Measurements from ENCODE around the gene LIMS2.

Gene LIMS2

GRCh38 chr2:127681288-127681804 is 6.0 kb upstream of the LIMS2 start:
- Histone ChIP-seq H3K9ac (ENCODE audit: low read depth, low read length) (no peak overlapping the region), H3K4me1 (ENCODE audit: insufficient read depth, low read length) (no peaks in the 10 kb centered on the region), H3K36me3 (ENCODE audit: insufficient read depth, low read length) (no peaks in the 10 kb centered on the region), H3K27ac (ENCODE audit: low read depth, low read length) (no peak overlapping the region), H3K4me3 (ENCODE audit: low read length) (no peak overlapping the region), H3K27me3 (ENCODE audit: insufficient read depth, low read length) (peaks cover 27% of the 10 kb centered on the region), H3K9me3 (ENCODE audit: insufficient read depth, low read depth, low read length) (no peaks in the 10 kb centered on the region)
- WGBS: 88% methylated on average over 25 of the region's 25 CpGs

DNA sequence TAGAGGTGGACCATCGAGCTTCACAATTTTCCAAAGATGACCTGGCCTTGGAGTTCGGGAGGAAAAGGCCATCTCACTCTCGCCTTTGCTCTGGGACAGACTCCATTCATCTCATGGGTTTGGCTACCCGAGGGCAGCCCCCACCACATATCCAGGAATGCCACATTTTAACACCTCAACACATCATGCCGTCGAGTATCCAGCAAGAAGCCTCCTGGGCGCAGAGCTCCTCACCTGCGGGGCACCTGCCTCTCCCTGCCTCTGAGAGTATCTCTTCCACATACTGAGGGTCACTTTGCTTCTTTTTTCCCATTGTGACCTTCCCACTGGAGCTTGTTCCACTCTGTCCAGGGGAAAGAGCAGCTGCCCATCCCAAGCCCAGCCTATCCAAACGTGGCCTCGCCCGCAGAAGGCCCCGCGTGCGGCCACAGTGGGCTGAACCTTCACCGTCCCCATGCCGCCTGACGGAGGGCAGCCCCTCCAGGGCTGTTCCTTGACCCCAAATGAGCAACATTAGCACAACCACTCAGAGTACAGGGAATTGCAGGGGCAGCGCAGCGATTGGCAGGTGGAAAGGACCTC is 5.5 kb upstream of the LIMS2 start:
- Histone ChIP-seq H3K4me3 (ENCODE audit: low read length) (no peak overlapping the region), H3K27ac (ENCODE audit: low read depth, low read length) (no peak overlapping the region), H3K4me1 (ENCODE audit: insufficient read depth, low read length) (peaks cover 4% of the 10 kb centered on the region; the same call in 1 of the 2 replicates), H3K27me3 (ENCODE audit: insufficient read depth, low read length) (peaks cover 33% of the 10 kb centered on the region), H3K9me3 (ENCODE audit: insufficient read depth, low read depth, low read length) (no peaks in the 10 kb centered on the region), H3K9ac (ENCODE audit: low read depth, low read length) (no peak overlapping the region), H3K36me3 (ENCODE audit: insufficient read depth, low read length) (no peaks in the 10 kb centered on the region)
- WGBS: 93% methylated on average over 19 of the region's 19 CpGs

DNA sequence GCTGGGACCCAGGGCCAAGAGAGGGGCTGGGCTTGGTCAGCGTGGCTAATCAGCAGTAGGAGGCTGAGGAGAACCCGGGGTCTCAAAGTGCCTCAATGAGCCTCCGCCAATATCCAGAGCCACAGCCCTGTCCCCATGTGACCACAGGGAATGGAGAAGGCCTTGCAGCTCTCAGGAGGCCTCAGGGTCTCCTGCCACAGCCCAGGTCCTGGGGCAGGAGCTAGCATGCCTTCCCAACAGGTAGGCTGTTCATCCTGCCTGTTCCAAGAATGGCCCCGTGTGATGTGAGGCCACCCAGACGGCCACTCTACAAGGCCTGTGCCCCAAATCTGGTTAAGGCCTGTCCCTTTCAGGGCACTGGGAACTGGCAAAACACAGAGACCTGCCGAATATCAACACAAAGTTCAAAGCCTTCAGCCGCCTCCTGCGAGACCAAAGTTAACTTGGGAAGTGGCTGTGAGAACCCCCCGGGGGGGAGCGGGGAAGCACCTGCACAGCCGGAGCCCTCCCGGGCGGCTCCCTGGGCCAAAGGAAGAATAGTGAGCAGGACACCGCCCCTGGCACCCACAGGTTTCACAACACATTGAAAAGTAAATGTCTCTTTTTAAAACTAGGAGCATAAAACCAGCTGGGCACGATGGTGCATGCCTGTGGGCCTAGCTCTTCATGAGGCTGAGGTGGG is 4.5 kb upstream of the LIMS2 start:
- H3K9me3 ChIP-seq (ENCODE audit: insufficient read depth, low read depth, low read length): no peaks in the 10 kb centered on the region
- H3K27me3 ChIP-seq (ENCODE audit: insufficient read depth, low read length): peaks cover 39% of the 10 kb centered on the region
- H3K27ac ChIP-seq (ENCODE audit: low read depth, low read length): no peak overlapping the region
- no peak overlapping the region for H3K4me3 ChIP-seq (ENCODE audit: low read length)
- no peak overlapping the region for H3K9ac ChIP-seq (ENCODE audit: low read depth, low read length)
- no peaks in the 10 kb centered on the region for H3K36me3 ChIP-seq (ENCODE audit: insufficient read depth, low read length)
- H3K4me1 ChIP-seq (ENCODE audit: insufficient read depth, low read length): peaks cover 5% of the 10 kb centered on the region; the same call in 1 of the 2 replicates
- WGBS: 86% methylated on average over 15 of the region's 15 CpGs

GRCh38 chr2:127678991-127679390 is 3.7 kb upstream of the LIMS2 start:
- Histone ChIP-seq H3K9ac (ENCODE audit: low read depth, low read length) (no peak overlapping the region), H3K4me3 (ENCODE audit: low read length) (no peak overlapping the region), H3K27ac (ENCODE audit: low read depth, low read length) (no peak overlapping the region), H3K36me3 (ENCODE audit: insufficient read depth, low read length) (no peaks in the 10 kb centered on the region), H3K27me3 (ENCODE audit: insufficient read depth, low read length) (peaks cover 48% of the 10 kb centered on the region), H3K9me3 (ENCODE audit: insufficient read depth, low read depth, low read length) (no peaks in the 10 kb centered on the region), H3K4me1 (ENCODE audit: insufficient read depth, low read length) (peaks cover 5% of the 10 kb centered on the region; the same call in 1 of the 2 replicates)
- WGBS: 90% methylated on average over 6 of the region's 6 CpGs

DNA sequence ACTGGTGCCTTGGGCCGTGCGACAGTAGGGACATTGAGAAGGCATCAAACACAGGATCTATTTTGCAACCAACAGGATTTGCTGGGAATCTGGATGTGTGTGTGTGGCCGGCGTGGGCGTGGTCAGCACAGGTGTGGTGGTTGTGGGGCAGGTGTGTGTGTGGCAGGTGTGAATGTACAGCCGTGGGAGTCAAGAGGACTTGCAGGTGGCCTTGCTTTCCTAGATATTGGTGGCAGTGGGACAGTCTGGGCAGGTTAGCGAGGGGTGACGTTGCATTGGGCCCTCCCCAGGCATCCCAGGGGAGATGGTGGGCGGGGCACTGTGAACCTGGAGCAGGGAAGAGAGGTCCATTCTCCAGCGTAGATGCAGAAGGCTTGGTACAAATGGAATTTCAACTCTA is 3.2 kb upstream of the LIMS2 start:
- no peak overlapping the region for H3K27ac ChIP-seq (ENCODE audit: low read depth, low read length)
- no peak overlapping the region for H3K9ac ChIP-seq (ENCODE audit: low read depth, low read length)
- no peak overlapping the region for H3K4me3 ChIP-seq (ENCODE audit: low read length)
- no peaks in the 10 kb centered on the region for H3K9me3 ChIP-seq (ENCODE audit: insufficient read depth, low read depth, low read length)
- H3K4me1 ChIP-seq (ENCODE audit: insufficient read depth, low read length): peaks cover 5% of the 10 kb centered on the region; the same call in 1 of the 2 replicates
- H3K36me3 ChIP-seq (ENCODE audit: insufficient read depth, low read length): no peaks in the 10 kb centered on the region
- 86% methylated on average over 10 of the region's 10 CpGs for WGBS
- H3K27me3 ChIP-seq (ENCODE audit: insufficient read depth, low read length): peaks cover 52% of the 10 kb centered on the region

- Histone ChIP-seq H3K27me3 (ENCODE audit: insufficient read depth, low read length) (peaks cover 66% of the 10 kb centered on the region), H3K36me3 (ENCODE audit: insufficient read depth, low read length) (no peaks in the 10 kb centered on the region), H3K4me1 (ENCODE audit: insufficient read depth, low read length) (peaks cover 5% of the 10 kb centered on the region; the same call in 1 of the 2 replicates), H3K4me3 (ENCODE audit: low read length) (no peak overlapping the region), H3K9me3 (ENCODE audit: insufficient read depth, low read depth, low read length) (no peaks in the 10 kb centered on the region), H3K27ac (ENCODE audit: low read depth, low read length) (no peak overlapping the region), H3K9ac (ENCODE audit: low read depth, low read length) (no peak overlapping the region)
- WGBS: 80% methylated on average over 2 of the region's 2 CpGs
Observed at GRCh38 chr2:127676906-127677305, 1.6 kb upstream of the LIMS2 start.

GRCh38 chr2:127674241-127675209 is 805 bp downstream of the LIMS2 start:
- H3K9me3 ChIP-seq (ENCODE audit: insufficient read depth, low read depth, low read length): no peaks in the 10 kb centered on the region

GRCh38 chr2:127673291-127674069 is 1.9 kb downstream of the LIMS2 start:
- Histone ChIP-seq H3K4me3 (ENCODE audit: low read length) (no peak overlapping the region), H3K27ac (ENCODE audit: low read depth, low read length) (no peak overlapping the region), H3K36me3 (ENCODE audit: insufficient read depth, low read length) (no peaks in the 10 kb centered on the region), H3K27me3 (ENCODE audit: insufficient read depth, low read length) (peaks cover 62% of the 10 kb centered on the region), H3K9me3 (ENCODE audit: insufficient read depth, low read depth, low read length) (no peaks in the 10 kb centered on the region), H3K9ac (ENCODE audit: low read depth, low read length) (no peak overlapping the region), H3K4me1 (ENCODE audit: insufficient read depth, low read length) (peaks cover 5% of the 10 kb centered on the region; the same call in 1 of the 2 replicates)
- WGBS: 88% methylated on average over 17 of the region's 17 CpGs

More at GRCh38 chr2:127674241-127675209, 805 bp downstream of the LIMS2 start:
- peaks cover 68% of the 10 kb centered on the region for H3K27me3 ChIP-seq (ENCODE audit: insufficient read depth, low read length)
- H3K27ac ChIP-seq (ENCODE audit: low read depth, low read length): no peak overlapping the region
- peak overlapping the region; percentile 59 for H3K4me3 ChIP-seq (ENCODE audit: low read length)
- peaks cover 5% of the 10 kb centered on the region; the same call in 1 of the 2 replicates for H3K4me1 ChIP-seq (ENCODE audit: insufficient read depth, low read length)
- WGBS: 8% methylated on average over 62 of the region's 72 CpGs
- no peaks in the 10 kb centered on the region for H3K36me3 ChIP-seq (ENCODE audit: insufficient read depth, low read length)
- peak overlapping the region; percentile 30 for H3K9ac ChIP-seq (ENCODE audit: low read depth, low read length)

DNA sequence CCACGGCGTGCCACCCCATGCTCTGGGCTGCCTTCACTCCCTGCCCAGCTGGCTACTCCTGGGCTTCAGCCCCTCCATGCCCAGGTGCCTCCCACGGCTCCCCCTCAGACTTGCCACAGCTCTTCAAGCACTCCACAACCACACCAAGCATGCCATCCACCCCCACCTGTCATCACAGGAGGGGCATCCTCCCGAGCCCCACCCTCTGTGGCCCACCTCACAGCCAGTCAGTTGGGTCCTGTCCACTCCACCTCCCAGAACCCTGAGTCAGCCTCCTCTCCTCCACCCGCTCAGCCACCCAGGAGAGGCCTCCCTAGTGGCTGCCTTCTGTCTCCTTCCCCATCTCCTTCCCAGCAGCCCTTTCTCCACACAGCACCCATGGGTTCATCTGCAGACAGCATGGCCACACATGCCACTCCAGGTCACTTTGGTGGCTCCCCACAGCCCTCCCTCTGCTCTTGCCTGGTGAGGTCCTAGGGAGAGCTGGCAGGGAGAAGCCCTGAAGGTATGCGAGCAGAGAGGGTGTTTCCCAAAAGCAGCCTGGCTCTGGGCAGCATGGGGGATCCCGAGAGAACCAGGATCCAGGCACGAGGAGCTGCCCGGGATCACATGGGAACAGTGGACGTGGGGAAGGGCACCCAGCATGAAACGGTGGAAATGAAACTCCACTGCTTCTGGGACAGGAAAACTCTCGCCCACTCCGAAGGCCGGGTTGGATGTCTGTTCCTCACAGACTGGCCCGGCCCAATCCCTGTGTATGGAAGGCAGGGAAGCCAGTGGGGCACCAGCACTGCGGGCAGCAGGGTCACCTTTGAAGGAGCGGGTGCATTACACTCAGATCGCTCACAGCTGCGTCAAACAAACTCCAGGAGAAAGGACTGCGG is 2.7 kb downstream of the LIMS2 start:
- H3K9ac ChIP-seq (ENCODE audit: low read depth, low read length): no peak overlapping the region
- H3K4me1 ChIP-seq (ENCODE audit: insufficient read depth, low read length): peaks cover 5% of the 10 kb centered on the region; the same call in 1 of the 2 replicates
- 82% methylated on average over 20 of the region's 20 CpGs for WGBS
- H3K27ac ChIP-seq (ENCODE audit: low read depth, low read length): no peak overlapping the region
- H3K36me3 ChIP-seq (ENCODE audit: insufficient read depth, low read length): no peaks in the 10 kb centered on the region
- no peaks in the 10 kb centered on the region for H3K9me3 ChIP-seq (ENCODE audit: insufficient read depth, low read depth, low read length)
- peaks cover 53% of the 10 kb centered on the region for H3K27me3 ChIP-seq (ENCODE audit: insufficient read depth, low read length)
- H3K4me3 ChIP-seq (ENCODE audit: low read length): no peak overlapping the region

Measured in HUES64 (cell line).